HG02571 (cell line): Measurements from ENCODE around the gene OTX1.
"Not testable (repeated sequence)": the region's sequence is repeated elsewhere in the genome, so short reads cannot be mapped to it uniquely, and the experiment has no call there.

Experiments used
- ATAC-seq: cut with Tn5 transposase; IDR thresholded peaks from one replicate; pipeline ENCODE4 v1.9.1; 2021; ENCODE audit warnings: mild to moderate bottlenecking, moderate library complexity; ENCODE audit not compliant: unreplicated experiment

Gene OTX1

GRCh38 chr2:63058921-63059792 is 8.5 kb downstream of the OTX1 start:
- no peak for ATAC-seq

- no peak for ATAC-seq
Measured at GRCh38 chr2:63059793-63060471, 9.3 kb downstream of the OTX1 start.

- no peak for ATAC-seq
Measured at GRCh38 chr2:63060472-63060991, 9.9 kb downstream of the OTX1 start.

GRCh38 chr2:63064197-63064596 is 13.6 kb downstream of the OTX1 start:
- no peak for ATAC-seq

- no peak for ATAC-seq
Measured at GRCh38 chr2:63064661-63065060, 14.0 kb downstream of the OTX1 start.

- no peak for ATAC-seq
Measured at GRCh38 chr2:63066265-63066664, 15.6 kb downstream of the OTX1 start.

- ATAC-seq, result no peak
Measured at GRCh38 chr2:63066838-63067237, 16.2 kb downstream of the OTX1 start.

GRCh38 chr2:63071664-63072063 is 21.0 kb downstream of the OTX1 start:
- ATAC-seq, result no peak

- no peak for ATAC-seq
Measured at GRCh38 chr2:63073994-63074393, 23.4 kb downstream of the OTX1 start.

GRCh38 chr2:63074399-63074798 is 23.8 kb downstream of the OTX1 start:
- not testable (repeated sequence) for ATAC-seq

GRCh38 chr2:63078852-63079606 is 28.4 kb downstream of the OTX1 start:
- ATAC-seq, result no peak

GRCh38 chr2:63081404-63081803 is 30.8 kb downstream of the OTX1 start:
- no peak for ATAC-seq

- no peak for ATAC-seq
Measured at GRCh38 chr2:63086687-63087086, 36.1 kb downstream of the OTX1 start.

GRCh38 chr2:63092401-63092800 is 41.8 kb downstream of the OTX1 start:
- ATAC-seq, result no peak

GRCh38 chr2:63092857-63093256 is 42.2 kb downstream of the OTX1 start:
- no peak for ATAC-seq

GRCh38 chr2:63093502-63093901 is 42.9 kb downstream of the OTX1 start:
- ATAC-seq, result no peak

- no peak for ATAC-seq
Measured at GRCh38 chr2:63096491-63096890, 45.9 kb downstream of the OTX1 start.

GRCh38 chr2:63099032-63099431 is 48.4 kb downstream of the OTX1 start:
- no peak for ATAC-seq

GRCh38 chr2:63101954-63102353 is 51.3 kb downstream of the OTX1 start:
- no peak for ATAC-seq

- ATAC-seq, result no peak
Measured at GRCh38 chr2:63104482-63104881, 53.9 kb downstream of the OTX1 start.
